ENCODE data around the gene FARS2. TPM values are rescaled to one million over a fixed set of nuclear protein-coding genes. Genes with fewer than 3 reads are reported as not detected.

FARS2 gene
- total RNA-seq, 1 experiment from 2014 or later, result 17.8 TPM

DNA sequence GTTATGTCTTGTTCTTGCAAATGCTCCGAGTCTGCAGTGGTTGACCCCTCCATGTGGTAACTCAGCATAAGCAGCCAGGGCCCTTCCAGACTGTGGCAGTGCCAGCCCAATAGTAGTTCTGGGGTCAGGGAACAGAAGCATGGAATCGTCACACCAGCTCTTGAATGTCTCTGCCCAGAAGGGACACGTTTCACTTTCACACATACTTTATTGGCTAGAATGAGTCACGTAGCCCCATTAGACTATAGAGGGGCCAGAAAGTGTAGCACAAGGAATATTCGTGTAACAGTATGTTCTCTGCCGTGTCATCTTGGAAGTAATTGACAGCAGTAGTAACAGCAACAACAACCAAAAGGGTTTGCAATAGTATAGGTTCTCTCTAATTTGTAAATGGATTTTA, 254.7 kb downstream of the FARS2 start:
- H3K4me3 ChIP-seq (ENCODE audit: low read depth, low read length, poor library complexity, severe bottlenecking), result no peak overlapping the region
- TF ChIP-seq EZH2 (IDR thresholded peaks at IDR 0.05; ENCODE audit: borderline replicate concordance, low read depth, low read length, poor library complexity, severe bottlenecking), result no peak
- TF ChIP-seq, protein P1, sequence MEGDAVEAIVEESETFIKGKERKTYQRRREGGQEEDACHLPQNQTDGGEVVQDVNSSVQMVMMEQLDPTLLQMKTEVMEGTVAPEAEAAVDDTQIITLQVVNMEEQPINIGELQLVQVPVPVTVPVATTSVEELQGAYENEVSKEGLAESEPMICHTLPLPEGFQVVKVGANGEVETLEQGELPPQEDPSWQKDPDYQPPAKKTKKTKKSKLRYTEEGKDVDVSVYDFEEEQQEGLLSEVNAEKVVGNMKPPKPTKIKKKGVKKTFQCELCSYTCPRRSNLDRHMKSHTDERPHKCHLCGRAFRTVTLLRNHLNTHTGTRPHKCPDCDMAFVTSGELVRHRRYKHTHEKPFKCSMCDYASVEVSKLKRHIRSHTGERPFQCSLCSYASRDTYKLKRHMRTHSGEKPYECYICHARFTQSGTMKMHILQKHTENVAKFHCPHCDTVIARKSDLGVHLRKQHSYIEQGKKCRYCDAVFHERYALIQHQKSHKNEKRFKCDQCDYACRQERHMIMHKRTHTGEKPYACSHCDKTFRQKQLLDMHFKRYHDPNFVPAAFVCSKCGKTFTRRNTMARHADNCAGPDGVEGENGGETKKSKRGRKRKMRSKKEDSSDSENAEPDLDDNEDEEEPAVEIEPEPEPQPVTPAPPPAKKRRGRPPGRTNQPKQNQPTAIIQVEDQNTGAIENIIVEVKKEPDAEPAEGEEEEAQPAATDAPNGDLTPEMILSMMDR (conservative IDR thresholded peaks at IDR 0.05; ENCODE audit: low read depth, low read length), result no peak
- ChIA-PET CTCF (no interaction called here), POLR2A (ENCODE audit: low non-redundant PET) (no interaction called here)
- DNase-seq (ENCODE audit: low spot score), result no peak
- BruUV-seq (replicated peaks), result no TSS peak
- H3K4me1 ChIP-seq (ENCODE audit: insufficient read depth, low read length, poor library complexity, severe bottlenecking), result peaks cover 15% of the 10 kb centered on the region
- intact Hi-C loops (cut with micrococcal nuclease; ENCODE audit: unreplicated experiment), result no loop called here
- H3K27me3 ChIP-seq (replicated peaks; ENCODE audit: insufficient read depth, low read depth, low read length, poor library complexity), result no peaks in the 10 kb centered on the region
- H3K36me3 ChIP-seq (ENCODE audit: insufficient read depth, low read length, poor library complexity, severe bottlenecking), result no peaks in the 10 kb centered on the region
- H3K9me3 ChIP-seq (ENCODE audit: low read depth, low read length, poor library complexity, severe bottlenecking), result no peaks in the 10 kb centered on the region
- no peak overlapping the region for H3K27ac ChIP-seq (ENCODE audit: low read depth, low read length, poor library complexity, severe bottlenecking)

DNA sequence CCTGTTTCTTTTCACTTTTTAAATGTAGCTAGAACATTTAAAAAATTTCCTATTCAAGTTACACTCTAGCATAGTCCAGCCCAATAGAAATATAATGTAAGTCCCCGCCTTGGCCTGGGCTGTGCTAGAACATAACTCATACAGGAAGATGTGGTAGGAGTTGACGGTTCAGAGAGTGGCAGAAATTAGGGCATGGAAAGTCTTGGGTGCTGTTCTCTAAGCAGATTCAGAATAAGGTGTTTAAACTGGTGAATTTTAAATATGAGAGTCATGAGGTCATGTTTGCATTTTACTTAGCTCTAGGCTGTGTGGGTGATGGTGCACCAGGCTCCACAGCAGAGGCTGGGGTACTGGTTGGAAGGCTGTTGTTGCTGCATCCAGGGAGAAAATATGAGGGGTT, 256.5 kb downstream of the FARS2 start:
- no peak for DNase-seq (ENCODE audit: low spot score)
- no peaks in the 10 kb centered on the region for H3K36me3 ChIP-seq (ENCODE audit: insufficient read depth, low read length, poor library complexity, severe bottlenecking)
- no TSS peak for BruUV-seq (replicated peaks)
- no peaks in the 10 kb centered on the region for H3K27me3 ChIP-seq (replicated peaks; ENCODE audit: insufficient read depth, low read depth, low read length, poor library complexity)
- no peaks in the 10 kb centered on the region for H3K9me3 ChIP-seq (ENCODE audit: low read depth, low read length, poor library complexity, severe bottlenecking)
- H3K4me3 ChIP-seq (ENCODE audit: low read depth, low read length, poor library complexity, severe bottlenecking), result no peak overlapping the region
- H3K27ac ChIP-seq (ENCODE audit: low read depth, low read length, poor library complexity, severe bottlenecking), result no peak overlapping the region
- peaks cover 12% of the 10 kb centered on the region for H3K4me1 ChIP-seq (ENCODE audit: insufficient read depth, low read length, poor library complexity, severe bottlenecking)
- CTCF ChIA-PET, result no interaction called here
- POLR2A ChIA-PET (ENCODE audit: low non-redundant PET), result no interaction called here
- intact Hi-C loops (cut with micrococcal nuclease; ENCODE audit: unreplicated experiment), result no loop called here
- no peak for TF ChIP-seq EZH2 (IDR thresholded peaks at IDR 0.05; ENCODE audit: borderline replicate concordance, low read depth, low read length, poor library complexity, severe bottlenecking)
- TF ChIP-seq, protein P1 (conservative IDR thresholded peaks at IDR 0.05; ENCODE audit: low read depth, low read length), result no peak

DNA sequence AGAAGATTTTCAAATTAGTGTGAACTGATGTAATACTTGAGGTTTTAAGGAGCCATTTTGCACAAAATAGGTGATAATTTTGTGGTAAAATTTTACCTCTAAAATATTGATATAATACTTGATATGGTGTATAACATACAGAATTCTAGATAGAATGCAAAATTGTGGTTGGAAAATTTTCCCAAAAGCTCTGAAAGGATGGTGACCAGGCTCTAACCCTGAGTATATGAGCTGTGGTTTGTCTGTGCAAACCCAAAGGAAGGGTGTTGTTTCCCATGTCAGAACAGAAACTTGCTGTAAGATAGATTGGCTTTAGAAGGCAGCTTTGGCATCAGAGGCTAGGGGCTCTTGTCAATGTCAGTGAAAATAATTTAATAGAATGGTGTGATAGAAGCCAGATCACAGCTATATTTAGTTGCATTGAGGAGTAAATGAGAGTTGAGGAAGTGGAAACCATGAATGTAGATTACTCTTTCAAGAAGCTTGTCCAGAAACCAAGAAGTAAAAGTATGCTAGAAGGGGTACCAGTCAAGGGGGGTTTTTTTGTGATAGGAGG, 257.7 kb downstream of the FARS2 start:
- H3K4me3 ChIP-seq (ENCODE audit: low read depth, low read length, poor library complexity, severe bottlenecking), result no peak overlapping the region
- ChIA-PET CTCF (no interaction called here), POLR2A (ENCODE audit: low non-redundant PET) (no interaction called here)
- intact Hi-C loops (cut with micrococcal nuclease; ENCODE audit: unreplicated experiment), result no loop called here
- H3K27me3 ChIP-seq (replicated peaks; ENCODE audit: insufficient read depth, low read depth, low read length, poor library complexity), result no peaks in the 10 kb centered on the region
- DNase-seq (ENCODE audit: low spot score), result no peak
- BruUV-seq (replicated peaks), result no TSS peak
- H3K9me3 ChIP-seq (ENCODE audit: low read depth, low read length, poor library complexity, severe bottlenecking), result no peaks in the 10 kb centered on the region
- peaks cover 12% of the 10 kb centered on the region for H3K4me1 ChIP-seq (ENCODE audit: insufficient read depth, low read length, poor library complexity, severe bottlenecking)
- TF ChIP-seq, protein P1 (conservative IDR thresholded peaks at IDR 0.05; ENCODE audit: low read depth, low read length), result no peak
- no peak overlapping the region for H3K27ac ChIP-seq (ENCODE audit: low read depth, low read length, poor library complexity, severe bottlenecking)
- H3K36me3 ChIP-seq (ENCODE audit: insufficient read depth, low read length, poor library complexity, severe bottlenecking), result no peaks in the 10 kb centered on the region

Data from A673 (cell line).